HPDE6-E6E7 (cell line): ENCODE data around the gene VTI1A.

Experiments used
- DNase-seq: peaks from one replicate; pipeline ENCODE4 v3.0.0; 2011; ENCODE audit warnings: missing footprints; ENCODE audit errors: extremely low spot score

Gene VTI1A

DNA sequence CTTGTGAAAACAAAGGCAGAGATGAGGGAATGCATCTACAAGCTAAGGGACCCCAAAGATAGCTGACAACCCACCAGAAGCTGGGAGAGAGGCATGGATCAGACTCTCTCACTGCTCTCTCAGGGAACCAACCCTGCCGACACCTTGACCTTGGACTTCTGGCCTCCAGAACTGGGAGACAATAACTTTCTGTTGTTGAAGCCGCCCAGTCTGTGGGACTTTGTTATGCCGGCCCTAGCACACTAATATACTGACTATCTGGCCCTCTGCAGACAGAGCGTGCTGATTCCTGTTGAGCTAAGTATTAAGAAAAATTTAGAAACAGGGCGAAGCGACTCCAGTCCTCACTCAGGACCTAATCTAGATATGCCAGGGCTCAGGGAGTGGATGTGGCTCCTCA lies 358.7 kb downstream of the VTI1A start:
- DNase-seq, result no peak

DNA sequence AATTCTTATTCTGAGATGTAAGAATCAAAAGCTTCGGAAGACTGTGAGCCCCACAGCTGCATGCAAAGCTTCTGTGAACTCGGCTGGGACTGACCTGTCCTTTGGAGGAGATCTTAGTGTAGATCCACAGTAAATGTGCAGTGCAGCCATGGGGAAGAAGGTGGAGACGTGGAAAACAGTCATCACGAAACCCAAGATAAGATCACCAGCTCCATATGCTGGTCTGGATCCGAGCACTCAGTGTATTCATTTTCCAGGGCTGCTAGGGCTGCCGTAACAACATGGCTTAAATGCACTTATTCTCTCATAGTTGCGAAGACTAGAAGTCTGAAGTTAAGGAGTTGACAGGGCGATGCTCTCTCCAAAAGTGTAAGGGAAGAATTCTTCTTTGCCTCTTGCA lies 360.0 kb downstream of the VTI1A start:
- no peak for DNase-seq

DNA sequence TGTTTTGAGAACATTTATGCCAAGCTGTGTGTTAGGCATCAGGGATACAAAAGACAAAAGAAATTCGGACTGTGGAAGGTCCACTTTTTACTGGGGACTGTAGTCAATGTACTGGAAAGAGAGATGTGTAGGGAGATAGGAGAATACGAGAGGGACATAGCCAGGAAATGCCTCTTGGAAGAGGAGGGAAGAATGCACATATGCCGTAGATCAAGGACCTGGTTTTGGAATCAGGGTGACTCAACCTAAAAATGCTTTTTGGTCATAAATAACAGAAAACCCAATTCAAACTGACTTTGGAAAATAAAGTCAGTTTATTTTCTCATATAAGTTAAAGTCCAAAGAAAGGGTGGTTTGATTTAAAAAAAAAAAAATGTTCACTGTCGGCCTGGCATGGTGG lies 362.7 kb downstream of the VTI1A start:
- DNase-seq, result no peak

DNA sequence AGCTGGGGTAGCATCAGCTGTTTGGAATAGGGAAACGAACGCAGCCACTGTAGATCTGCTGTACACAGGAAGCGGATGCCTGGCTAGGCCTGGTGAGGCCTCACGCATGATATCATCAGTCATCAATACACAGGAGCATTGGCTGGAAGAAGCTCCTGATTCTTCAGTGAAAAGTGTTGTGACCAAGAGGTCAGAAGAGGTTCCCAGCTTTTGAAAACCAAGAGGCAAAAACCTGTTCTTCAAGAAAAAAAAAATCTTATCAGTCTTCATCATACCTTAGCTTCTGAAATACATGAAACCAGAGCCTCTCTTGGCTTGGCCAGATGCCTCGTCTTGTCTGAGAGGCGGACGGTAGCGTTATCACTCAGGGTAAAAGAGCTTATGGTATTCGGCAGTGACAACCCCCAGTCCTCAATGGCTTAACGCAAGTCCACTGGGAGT lies 363.7 kb downstream of the VTI1A start:
- DNase-seq, result no peak

GRCh38 chr10:112811741-112812551 lies 364.9 kb downstream of the VTI1A start:
- peak; percentile 76 for DNase-seq

DNA sequence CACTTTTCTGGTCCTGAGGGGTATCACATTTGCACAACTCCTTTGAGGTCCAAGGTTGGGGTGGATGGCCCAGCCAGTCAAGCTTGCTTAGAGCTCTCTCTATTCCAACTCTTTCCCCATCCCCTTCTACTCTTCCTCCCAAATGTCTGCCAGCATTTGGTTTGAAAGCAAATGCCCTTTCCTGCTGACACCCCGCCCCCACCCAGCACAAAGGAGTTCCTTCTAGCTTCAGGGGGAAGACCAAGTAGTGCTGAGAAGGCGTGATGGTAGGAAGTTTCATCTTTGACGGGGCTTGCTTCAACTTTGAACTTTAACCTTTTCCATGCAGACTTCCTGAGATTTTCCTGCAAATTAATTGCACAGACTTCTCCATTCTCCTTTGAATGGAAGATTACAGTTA lies 365.6 kb downstream of the VTI1A start:
- DNase-seq, result no peak

- no peak for DNase-seq
These were observed 367.0 kb downstream of the VTI1A start for GRCh38 chr10:112813866-112814591.

GRCh38 chr10:112815269-112816032 lies 368.4 kb downstream of the VTI1A start:
- DNase-seq, result no peak

DNA sequence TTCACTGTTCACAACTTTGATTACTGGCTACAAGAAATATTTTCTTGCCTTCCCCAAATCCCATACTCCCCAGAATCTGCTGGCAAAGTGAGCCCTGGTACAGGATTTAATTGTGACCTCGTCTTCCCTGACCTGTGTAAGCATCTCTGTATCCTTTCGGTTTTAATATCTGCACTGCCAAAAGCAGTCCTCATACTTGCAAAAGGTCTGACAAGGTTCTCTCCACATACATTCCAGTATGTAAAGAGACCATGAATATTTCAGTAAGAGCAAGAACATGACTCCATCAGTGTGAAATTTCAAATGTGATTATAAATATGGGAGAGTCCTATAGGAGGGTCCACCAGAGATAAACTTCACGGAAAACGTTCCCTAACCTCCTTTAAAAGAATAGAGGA lies 369.0 kb downstream of the VTI1A start:
- DNase-seq, result no peak

- no peak for DNase-seq
These were observed 369.9 kb downstream of the VTI1A start for GRCh38 chr10:112816891-112817290.

DNA sequence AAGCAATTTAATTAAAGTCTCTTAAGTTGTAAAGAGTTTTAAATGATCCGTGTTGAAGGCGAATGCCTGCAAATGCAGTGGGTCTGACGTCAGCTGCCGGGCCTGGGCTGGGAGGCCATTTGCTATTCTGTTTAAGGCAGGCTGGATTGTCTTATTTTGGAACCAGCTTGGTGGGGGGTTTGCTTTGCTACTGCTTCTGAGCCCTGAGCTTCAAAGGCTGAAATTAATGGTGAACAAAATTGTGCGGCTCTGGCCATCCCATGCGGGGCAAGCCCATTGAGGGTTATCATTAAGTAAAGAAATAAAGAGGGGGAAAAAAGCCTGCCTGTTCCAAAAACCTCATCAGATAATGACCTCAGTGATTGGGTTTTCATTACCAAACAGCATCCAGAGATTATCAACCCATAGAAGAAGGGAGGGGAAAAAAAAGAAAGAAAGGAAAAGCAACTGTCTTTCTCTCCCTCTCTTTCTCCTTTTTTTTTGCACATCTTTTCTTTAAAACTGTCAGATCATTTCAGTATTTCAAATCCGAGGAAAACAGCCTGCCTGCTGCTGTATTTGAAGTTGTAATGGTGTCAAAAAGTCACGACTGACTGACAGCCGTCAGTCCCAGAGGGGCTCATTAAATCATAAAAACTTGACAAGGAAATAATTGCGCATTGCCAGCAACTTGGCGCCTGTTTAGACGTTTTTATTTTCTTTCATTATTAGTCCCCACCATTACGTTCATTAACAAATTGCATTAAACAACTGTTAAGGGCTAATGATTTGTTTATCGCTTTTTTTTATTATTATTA lies 371.2 kb downstream of the VTI1A start:
- no peak for DNase-seq

- DNase-seq, result no peak
These were observed 372.2 kb downstream of the VTI1A start for GRCh38 chr10:112819231-112819630.

- DNase-seq, result no peak
These were observed 373.3 kb downstream of the VTI1A start for GRCh38 chr10:112820320-112820719.

DNA sequence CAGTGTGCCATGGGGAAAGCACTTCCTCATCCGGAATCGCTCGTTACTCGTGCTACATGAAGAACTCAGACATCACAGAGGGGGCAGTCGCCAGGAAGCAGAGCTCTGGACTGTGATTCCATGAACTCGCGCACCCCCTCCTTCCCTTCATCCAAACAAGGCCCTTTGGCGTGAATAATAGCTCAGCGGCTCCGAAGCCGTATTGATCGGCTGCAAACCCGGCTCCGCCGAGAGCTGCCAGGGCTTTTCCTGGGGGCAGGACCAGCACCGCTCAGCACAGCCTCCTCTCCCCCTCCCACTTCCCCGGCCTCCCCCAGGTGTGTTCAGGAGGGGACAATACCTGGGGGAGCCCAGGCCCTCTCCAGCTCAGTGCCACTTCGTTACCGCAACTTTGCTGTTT lies 374.0 kb downstream of the VTI1A start:
- no peak for DNase-seq

GRCh38 chr10:112821663-112822062 lies 374.6 kb downstream of the VTI1A start:
- no peak for DNase-seq

DNA sequence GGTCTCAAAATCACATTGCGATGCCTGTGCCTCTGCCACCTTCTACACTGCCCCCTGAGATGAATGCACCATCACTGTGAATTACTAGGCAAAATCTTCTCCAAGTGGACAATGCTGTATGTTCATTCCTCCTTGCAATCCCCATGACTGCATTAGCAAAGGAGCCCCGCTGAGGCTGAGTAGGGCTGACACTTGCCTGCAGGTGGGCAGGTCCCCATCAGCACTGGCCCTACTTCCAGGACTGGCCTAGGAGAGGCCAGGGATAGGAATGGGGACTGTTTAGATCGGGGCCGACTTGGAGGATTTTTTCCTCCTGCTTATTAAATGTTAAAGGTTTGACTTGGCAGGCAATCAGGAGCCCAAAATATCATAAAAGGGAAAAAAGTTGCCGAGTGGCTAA lies 376.0 kb downstream of the VTI1A start:
- no peak for DNase-seq

DNA sequence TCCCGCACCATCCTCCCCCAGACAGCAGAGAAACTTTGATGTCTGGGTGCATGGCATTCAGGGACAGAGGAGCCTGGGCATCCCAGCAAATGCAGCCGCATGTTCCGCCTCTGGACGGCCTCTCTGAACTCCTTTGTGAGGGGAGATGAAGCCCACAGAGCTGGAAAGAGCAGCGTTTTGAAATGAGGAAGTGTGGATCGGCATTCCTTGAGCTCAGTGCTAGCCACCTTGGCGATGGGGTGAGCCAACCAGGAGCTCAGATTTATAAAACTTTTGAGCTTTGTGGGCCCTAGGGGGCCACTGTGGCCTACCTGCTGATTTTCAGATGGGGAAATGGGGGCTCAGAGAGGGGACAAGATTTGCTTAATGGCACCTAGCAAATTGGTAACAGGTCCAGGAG lies 376.6 kb downstream of the VTI1A start:
- DNase-seq, result no peak

DNA sequence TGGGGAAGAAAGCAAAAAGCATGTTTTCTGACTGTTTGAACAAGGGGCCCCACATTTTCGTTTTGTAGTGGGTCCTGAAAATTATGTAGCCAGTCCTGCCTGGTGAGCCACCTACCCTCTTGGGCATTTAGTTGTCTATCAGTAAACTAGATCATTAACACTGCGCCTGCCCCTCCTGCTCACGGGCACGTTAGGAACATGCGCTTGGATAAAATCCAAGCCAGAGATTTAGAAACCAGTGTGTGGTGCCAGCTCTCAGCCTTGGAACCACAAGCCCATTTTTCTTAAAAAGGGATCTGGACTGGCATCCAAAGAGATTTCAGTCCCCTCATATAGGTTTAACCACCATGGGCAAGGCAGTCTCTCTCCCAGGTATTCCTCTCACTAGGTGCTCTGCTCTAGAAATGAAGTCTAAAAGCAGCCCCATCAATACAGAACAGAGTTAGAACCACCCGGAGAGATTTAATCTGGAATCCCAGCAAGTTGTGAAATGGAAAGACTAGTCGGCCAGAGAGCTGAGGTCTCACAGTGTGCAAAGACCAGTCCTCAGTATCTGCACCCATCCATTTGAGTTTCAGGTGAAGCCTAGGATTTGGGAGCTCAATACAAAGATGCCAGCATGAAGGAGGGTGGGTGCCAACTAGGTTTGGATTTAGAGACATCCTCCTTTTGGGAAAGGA lies 379.1 kb downstream of the VTI1A start:
- no peak for DNase-seq

GRCh38 chr10:112827086-112827485 lies 380.1 kb downstream of the VTI1A start:
- DNase-seq, result no peak

- no peak for DNase-seq
These were observed 380.9 kb downstream of the VTI1A start for GRCh38 chr10:112827951-112828350.

- DNase-seq, result no peak
These were observed 384.8 kb downstream of the VTI1A start for GRCh38 chr10:112831859-112832258.
